Astrocyte of the cerebellum (primary cell): ENCODE results near the gene DMTF1.
"Not testable (repeated sequence)": the region's sequence is repeated elsewhere in the genome, so short reads cannot be mapped to it uniquely, and the experiment has no call there.

ENCODE experiments used
- DNase-seq: peaks from one replicate; pipeline ENCODE4 v3.0.0-alpha.2; 2011; ENCODE audit warnings: low read depth
- H3K4me3 ChIP-seq: 2 replicates; pipeline ENCODE4 v1.5.1; 2011; ENCODE audit warnings: mild to moderate bottlenecking, low read depth, low read length, moderate library complexity
- in situ Hi-C: cut with HindIII; loops from 2 replicates; pipeline ENCODE4 v1.10.0; 2017; ENCODE audit warnings: low sequenced_read_pairs
- TF ChIP-seq, protein P1 (sequence below): IDR thresholded peaks from 2 replicates; pipeline ENCODE4 v1.5.1; 2012; ENCODE audit warnings: low read length, low read depth, moderate library complexity, mild to moderate bottlenecking; ENCODE audit errors: missing control alignments

DMTF1 gene

DNA sequence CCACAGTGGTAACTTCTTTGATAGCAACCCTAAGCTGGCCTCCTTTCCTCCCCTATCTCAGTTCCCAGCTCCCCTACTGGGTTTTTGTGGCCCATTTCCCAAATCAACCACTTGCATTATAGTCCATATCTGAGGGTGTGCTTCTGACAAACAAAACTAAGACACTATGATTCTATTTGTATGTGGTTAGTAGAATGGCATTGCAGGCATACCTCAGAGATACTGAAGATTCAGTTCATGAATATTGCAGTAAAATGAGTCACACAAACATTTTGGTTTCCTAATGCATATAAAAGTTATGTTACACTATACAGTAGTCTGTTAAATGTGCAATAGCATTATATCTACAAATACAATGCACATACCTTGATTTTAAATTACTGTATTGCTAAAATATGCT lies 82.7 kb downstream of the DMTF1 start:
- no peak overlapping the region for H3K4me3 ChIP-seq
- no peak for DNase-seq
- in situ Hi-C loops: loop anchor here (25.0 kb wide), 1 partner anchor 273 kb away; no protein-coding TSS in a partner anchor
- TF ChIP-seq, protein P1, sequence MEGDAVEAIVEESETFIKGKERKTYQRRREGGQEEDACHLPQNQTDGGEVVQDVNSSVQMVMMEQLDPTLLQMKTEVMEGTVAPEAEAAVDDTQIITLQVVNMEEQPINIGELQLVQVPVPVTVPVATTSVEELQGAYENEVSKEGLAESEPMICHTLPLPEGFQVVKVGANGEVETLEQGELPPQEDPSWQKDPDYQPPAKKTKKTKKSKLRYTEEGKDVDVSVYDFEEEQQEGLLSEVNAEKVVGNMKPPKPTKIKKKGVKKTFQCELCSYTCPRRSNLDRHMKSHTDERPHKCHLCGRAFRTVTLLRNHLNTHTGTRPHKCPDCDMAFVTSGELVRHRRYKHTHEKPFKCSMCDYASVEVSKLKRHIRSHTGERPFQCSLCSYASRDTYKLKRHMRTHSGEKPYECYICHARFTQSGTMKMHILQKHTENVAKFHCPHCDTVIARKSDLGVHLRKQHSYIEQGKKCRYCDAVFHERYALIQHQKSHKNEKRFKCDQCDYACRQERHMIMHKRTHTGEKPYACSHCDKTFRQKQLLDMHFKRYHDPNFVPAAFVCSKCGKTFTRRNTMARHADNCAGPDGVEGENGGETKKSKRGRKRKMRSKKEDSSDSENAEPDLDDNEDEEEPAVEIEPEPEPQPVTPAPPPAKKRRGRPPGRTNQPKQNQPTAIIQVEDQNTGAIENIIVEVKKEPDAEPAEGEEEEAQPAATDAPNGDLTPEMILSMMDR: no peak

DNA sequence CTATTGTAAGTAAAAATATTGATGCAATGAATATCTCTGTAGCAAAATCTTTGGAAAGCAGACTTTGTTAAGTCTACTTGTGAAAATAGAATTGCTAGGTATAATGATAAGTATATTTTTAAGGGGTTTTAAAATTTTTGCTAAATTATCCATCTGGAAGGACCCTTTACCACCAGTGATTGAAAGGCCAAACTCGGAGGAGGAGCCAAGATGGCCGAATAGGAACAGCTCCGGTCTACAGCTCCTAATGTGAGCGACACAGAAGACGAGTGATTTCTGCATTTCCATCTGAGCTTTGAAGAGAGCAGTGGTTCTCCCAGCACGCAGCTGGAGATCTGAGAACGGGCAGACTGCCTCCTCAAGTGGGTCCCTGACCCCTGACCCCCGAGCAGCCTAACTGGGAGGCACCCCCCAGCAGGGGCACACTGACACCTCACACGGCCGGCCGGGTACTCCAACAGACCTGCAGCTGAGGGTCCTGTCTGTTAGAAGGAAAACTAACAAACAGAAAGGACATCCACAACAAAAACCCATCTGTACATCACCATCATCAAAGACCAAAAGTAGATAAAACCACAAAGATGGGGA lies 86.3 kb downstream of the DMTF1 start:
- DNase-seq, H3K4me3 ChIP-seq: not testable (repeated sequence)
- in situ Hi-C loops: loop anchor here (25.0 kb wide), 1 partner anchor 276 kb away; no protein-coding TSS in a partner anchor

DNA sequence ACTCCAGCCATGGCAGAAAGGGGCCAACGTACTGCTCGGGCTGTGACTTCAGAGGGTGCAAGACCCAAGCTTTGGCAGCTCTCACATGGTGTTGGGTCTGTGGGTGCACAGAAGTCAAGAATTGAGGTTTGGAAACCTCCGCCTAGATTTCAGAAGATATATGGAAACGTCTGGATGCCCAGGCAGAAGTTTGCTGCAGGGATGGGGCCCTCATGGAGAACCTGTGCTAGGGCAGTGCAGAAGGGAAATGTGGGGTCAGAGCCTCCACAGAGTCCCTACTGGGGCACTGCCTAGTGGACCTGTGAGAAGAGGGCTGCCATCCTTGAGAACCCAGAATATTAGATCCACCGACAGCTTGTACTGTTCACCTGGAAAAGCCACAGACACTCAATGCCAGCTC lies 93.4 kb downstream of the DMTF1 start:
- H3K4me3 ChIP-seq, DNase-seq: not testable (repeated sequence)
- in situ Hi-C loops: loop anchor here (25.0 kb wide), 1 partner anchor 283 kb away; no protein-coding TSS in a partner anchor
